Measurements from ENCODE around the gene ITGB1.

ITGB1 gene

DNA sequence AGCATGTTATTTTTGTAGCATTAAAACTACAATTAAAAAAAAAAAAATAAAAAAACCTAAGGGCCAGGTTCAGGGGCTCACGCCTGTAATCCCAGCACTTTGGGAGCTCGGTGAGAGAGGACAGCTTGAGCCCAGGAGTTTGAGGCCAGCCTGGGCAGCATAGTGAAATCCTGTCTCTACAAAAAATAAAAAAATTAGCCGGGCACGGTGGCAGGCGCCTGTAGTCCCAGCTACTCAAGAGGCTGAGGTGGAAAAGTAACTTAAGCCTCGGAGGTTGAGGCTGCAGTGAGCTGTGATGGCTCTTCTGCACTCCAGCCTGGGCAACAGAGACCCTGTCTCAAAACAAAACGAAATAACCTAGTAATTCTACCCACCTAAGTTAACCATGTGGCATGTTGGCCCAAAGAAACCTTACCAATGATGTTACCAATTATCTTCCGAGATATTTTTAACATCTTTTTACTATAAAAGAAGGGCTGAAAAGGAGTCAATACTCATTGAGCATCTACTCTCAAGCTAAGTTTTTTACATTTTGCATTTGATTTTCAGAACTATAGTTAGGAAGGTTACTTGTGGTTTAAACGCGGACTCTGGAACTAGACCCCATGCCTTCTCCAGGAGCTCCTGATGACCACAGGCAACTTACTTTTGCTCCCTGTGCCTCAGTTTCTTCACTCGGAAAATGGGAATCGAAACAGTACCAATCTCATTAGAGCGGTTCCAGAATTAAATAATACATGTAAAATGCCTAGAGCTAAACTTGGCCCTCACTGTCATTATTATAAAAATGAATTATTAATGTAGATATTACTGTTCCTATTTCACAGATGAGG lies 1.4 kb downstream of the ITGB1 start:
- DNase-seq (ENCODE audit: low read depth in 4 of 4, low spot score in 1 of 4), result no peak

GRCh38 chr10:32955790-32956189 lies 2.2 kb downstream of the ITGB1 start:
- DNase-seq (ENCODE audit: low read depth in 4 of 4, low spot score in 1 of 4), result no peak

DNA sequence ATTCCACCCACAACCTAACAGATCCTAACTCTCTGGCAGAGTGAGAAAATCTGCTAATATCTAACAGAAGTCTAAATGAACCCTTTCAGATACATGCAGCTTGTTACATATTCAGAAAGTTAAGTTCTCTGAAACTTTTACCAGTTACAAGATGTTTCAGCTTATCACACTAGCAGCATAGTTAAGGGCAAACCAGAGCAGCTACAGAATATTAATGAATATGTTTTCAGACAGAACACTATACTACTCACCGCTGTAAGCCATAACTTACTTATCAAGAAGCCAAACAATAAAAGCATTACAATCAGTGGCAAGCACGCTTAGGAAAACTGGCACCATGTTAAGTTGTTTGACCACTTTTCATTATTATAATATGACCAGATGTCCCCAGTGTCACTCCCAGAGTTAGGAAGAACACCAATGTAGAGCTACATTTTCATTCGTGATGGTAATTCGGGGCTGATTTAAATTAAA lies 2.7 kb downstream of the ITGB1 start:
- no peak for DNase-seq (ENCODE audit: low read depth in 4 of 4, low spot score in 1 of 4)

DNA sequence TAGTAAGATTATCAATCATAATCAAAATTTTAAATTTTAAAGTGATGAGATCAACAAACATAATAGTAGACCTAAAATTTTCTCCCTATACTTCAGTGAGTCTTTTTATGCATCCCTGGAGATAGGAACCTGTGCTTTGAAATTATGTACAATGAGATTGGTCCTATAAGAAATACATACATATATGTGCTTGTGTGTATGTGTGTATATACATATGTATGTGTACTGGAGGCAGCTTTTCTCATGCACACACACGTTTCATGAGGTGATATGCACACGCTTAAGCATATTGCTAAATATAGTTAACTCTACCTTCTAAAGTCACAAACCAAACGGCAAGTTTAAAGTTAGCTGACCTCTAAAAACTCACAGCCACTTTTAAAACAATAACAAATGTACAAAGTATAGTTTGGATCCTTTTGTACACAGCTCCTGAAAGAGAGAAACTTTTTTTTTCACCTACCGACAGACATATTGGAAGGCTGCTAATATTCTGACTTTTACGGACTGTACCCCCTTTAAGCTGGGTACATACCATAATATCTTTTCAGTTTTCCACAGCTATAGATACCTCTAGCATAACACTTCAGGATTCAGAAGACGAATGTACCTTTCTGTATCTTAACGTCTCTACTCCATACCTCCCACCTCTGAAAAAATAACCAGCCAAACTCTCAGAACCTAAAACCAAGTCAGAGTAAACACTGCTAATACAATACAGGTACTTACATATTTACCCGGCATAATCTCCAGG lies 3.3 kb downstream of the ITGB1 start:
- DNase-seq (ENCODE audit: low read depth in 4 of 4, low spot score in 1 of 4), result no peak

DNA sequence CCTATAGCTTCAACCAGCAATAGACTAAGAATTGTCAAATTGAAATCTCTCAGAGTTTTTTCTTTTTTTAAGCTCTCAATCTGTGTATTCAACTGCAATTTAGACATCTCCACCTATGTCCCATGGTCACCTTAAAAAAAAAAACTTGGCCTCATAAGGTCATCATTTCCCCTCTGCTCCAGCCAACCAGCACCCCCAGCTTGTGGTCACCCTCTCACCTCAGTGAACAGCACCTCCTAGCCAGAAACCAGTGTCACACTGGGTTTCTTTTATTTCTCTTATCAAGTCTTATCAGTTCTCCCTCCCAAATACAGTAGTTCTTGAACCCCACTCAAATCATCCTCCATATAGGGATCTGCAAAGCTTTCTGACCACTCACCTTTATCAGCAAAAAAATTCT lies 4.0 kb downstream of the ITGB1 start:
- DNase-seq (ENCODE audit: low read depth in 4 of 4, low spot score in 1 of 4), result no peak

DNA sequence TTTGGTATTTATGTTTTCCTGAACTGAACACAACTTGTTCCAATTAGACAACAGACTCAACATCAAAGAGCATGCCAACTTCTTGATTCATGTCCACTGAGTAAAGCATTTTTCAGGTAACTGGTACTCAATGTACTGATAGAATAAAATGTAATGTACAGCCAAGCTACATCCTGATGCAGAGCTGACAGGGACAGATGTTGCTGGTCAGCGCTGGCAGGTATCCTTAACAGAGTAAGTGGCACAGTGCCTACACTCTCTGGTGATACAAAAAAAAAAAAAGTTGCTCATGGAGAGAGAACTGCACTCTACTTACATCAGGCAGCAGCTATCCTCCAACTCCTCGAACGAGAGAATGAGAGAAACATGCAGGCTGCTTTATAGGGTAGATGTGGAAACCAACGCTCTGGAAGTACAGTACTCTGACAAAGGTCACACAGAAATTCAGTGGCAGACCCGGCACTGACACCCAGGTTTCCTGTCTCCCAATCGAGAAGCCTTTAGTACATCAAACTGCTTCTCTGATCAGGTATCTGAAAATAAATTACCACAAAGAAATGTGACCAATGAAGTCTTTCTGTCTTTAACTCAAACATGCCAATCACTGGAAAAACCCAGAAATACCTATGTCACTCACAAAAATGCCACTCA lies 4.6 kb downstream of the ITGB1 start:
- no peak for DNase-seq (ENCODE audit: low read depth in 4 of 4, low spot score in 1 of 4)

DNA sequence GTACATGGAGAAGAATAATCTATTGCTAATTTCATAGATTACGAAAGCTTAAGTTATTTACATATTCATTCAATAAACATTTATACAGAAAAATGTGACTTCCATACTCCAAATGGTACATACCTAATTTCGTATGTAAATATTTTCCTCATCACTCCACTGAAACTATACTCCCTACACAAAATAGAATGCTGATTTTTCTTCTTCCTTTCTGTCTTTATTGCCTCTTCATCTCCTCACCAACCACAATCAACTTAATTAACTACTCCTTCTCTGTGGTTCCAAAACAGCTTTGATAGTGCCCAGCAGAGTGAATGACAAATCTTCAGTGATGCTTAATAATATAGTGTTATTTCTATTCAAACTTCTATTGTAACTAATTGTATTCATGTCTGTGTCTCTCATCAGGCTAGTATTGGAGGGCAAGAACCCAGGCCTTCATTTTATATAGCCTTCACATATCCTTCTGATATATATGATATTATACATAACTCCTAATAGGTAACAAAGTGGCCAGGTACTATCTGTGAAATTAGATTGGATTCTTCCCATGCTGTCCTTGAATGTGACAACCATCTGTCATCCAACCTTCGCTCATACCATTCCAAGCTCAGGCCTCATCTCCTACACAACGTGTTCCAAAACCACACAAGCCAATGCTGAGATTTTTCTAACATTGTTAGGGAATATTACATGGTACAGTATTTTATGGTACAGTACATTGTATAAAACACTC lies 5.3 kb downstream of the ITGB1 start:
- DNase-seq (ENCODE audit: low read depth in 4 of 4, low spot score in 1 of 4), result no peak

- no peak for DNase-seq (ENCODE audit: low read depth in 4 of 4, low spot score in 1 of 4)
Observed at GRCh38 chr10:32952094-32952493, 5.9 kb downstream of the ITGB1 start.

DNA sequence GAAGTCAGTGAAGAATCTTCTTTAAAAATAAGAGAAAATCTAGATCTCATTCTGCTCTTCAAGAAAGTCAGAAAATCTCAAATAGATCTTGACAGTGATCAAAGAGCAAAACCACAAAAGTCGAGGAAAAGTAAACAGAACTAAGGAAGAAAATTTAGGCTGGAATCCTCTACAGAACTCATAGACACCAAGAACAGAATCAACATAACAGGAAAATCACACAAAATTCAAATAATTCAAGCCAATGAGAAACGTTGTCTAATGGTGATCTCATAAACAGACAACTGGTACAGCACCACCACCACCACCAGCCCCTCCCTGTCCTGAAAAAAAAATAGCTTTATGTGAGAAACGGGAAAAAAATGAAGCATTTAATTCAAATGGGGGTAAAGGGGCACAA lies 6.9 kb downstream of the ITGB1 start:
- DNase-seq (ENCODE audit: low read depth in 4 of 4, low spot score in 1 of 4), result no peak

DNA sequence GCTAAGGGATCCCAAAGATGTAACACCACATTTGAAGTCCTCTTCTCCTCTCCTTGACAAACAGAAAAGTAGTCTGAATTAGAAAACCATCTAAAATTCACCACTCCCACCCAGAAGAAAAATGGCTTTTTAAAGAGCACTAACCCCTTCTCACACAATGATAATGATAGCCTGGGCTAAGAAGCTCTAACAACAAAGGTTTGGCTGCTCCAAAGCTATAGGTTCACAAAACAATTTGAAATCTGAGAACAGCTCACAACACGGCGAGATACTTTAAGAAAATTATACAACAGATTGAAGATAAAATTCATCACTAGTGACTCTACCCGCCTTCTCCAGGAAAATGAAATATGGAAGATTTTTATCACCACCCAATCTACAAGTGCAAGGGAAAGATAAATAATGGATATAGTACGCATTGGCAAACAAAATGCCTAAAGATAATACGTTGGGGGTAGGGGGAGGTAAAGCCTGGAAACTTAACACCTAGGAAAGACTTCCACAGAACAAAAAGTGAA lies 7.4 kb downstream of the ITGB1 start:
- DNase-seq (ENCODE audit: low read depth in 4 of 4, low spot score in 1 of 4), result no peak

GRCh38 chr10:32949221-32949678 lies 8.8 kb downstream of the ITGB1 start:
- DNase-seq (ENCODE audit: low read depth in 4 of 4, low spot score in 1 of 4), result no peak

GRCh38 chr10:32948451-32948850 lies 9.6 kb downstream of the ITGB1 start:
- no peak for DNase-seq (ENCODE audit: low read depth in 4 of 4, low spot score in 1 of 4)

DNA sequence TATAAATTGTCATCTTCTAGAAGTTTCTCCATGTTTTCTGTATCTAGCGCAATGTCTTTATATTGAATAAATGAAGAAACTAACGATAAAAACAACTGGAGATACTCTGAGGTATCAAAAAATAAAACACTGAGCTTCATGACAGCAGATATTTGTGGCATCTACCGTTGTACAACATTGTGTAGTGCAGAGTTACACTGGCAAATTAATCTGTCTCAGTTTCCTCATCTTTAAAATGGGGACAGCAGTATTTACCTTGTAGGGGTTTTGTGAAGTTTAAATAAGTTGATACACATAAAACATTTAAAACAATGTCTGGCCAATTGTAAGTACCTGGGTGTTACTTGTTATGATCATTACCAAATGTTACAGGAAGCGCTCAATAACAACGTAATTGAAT lies 10.4 kb downstream of the ITGB1 start:
- no peak for DNase-seq (ENCODE audit: low read depth in 4 of 4, low spot score in 1 of 4)

GRCh38 chr10:32946108-32946507 lies 11.9 kb downstream of the ITGB1 start:
- DNase-seq (ENCODE audit: low read depth in 4 of 4, low spot score in 1 of 4), result no peak

DNA sequence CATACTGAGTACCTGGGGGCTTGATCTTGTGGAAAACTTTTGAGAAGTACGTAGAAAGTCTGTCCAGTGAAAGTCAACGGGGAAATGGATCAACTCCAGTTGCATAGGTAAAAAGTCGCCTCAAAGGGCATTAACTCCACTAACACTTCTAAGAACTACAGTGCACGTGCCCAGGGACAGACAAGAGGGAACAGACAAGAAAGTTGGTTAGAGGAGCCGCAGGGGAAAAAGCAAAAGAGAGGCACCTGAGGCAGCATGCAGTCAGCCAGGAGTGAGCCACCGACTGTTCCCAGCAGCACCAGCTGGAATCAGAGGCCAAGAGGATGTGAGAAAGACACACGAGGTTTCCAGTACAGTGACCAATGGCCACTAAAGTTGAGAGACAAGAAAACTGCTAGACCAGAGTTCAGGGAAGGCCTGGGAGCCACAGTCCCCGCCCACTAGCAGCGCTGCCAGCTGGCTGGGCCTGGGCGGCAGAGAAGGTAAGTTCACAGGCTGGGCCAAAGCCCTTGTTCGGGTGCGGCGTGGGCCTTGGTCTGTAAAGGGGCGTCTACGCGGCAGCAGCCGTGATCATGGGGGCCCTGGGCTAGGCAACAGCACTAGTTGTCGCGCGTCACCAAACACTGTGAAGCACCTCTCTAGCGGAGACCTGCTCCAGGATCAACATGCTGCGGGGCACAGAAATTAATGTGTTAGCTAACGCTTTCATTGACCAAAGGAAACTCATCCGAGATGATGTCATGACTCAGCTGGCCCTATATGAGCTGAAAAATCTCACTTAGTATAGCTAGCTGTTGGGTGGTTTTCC lies 14.0 kb downstream of the ITGB1 start:
- DNase-seq (ENCODE audit: low read depth in 4 of 4, low spot score in 1 of 4), result no peak

DNA sequence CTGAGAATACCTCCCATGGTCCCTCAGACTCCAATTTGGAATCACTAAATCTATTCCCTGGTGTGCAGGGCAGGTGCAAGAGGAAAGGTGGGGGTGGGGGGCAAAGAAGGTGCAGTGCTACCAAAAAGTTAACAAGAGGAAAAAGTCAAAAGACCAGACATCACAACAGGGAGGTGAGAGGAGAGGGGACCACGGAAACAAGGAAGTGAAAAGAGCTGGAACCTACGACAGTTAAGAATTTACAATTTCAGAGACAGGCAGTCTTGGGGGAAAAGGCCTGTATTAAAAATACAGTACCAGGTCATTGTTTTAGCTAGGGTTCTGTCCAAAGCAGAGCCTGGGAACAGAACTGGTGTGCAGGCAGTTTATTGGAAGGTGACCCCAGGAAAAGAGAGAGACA lies 14.6 kb downstream of the ITGB1 start:
- DNase-seq (ENCODE audit: low read depth in 4 of 4, low spot score in 1 of 4), result no peak

GRCh38 chr10:32942081-32942480 lies 15.9 kb downstream of the ITGB1 start:
- DNase-seq (ENCODE audit: low read depth in 4 of 4, low spot score in 1 of 4), result no peak

GRCh38 chr10:32941357-32941756 lies 16.7 kb downstream of the ITGB1 start:
- DNase-seq (ENCODE audit: low read depth in 4 of 4, low spot score in 1 of 4), result no peak

DNA sequence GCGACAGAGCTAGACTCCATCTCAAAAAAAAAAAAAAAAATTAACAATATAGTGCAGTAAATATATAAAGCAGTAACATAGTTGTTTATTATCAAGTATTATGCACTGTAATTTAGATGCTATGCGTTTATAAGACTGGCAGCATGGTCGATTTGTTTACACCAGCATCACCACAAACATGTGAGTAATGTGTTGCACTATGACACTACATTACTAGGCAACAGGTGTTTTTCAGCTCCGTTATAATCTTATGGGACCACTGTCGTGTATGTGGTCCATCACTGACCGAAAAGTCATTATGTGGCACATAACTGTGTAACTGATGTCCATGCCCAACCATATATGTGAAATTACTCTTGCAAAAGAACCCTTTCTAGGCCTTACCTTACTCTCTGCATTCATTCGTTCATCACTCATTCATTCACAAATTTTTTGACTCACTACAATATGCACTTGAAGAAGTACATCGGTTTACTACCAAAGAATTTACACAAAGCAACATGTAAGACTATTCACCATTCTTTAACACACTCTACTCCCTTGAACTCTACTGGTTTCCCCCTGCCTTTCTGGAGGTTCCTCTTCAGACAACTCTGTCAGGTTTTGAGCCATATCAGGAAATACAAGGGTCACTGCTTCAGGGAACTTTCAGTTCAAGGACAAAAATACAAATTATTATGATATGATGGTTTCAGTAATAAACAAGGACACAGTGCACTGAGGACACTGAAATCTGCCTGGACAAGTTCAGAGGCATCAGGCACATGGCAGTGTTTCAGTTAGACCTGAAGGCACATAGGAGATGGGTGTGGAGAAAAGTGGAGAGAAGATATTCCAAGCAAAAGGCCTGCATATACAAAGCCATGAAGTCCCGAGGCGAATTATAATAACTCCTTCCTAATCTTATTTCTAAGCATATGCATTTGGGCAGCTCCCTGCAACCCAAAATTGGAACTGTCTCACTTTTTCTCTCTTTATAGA lies 17.4 kb downstream of the ITGB1 start:
- no peak for DNase-seq (ENCODE audit: low read depth in 4 of 4, low spot score in 1 of 4)

All from stimulated activated CD4-positive, alpha-beta T cell treated with anti-CD3 and anti-CD28 coated beads, Interleukin-1b, Interleukin-23, amount 100 ng/mL, for 24 hours (primary cell).